ENCODE measurements around the gene AP3B1.
"Not testable (repeated sequence)": the region's sequence is repeated elsewhere in the genome, so short reads cannot be mapped to it uniquely, and the experiment has no call there.

AP3B1 gene

GRCh38 chr5:78056053-78056452 lies 238.4 kb downstream of the AP3B1 start:
- DNase-seq (ENCODE audit: low read depth, low spot score), result no peak
- ChIA-PET CTCF (interaction anchor here (0.6 kb wide), 1 partner anchor 414 kb away, joined by 3 read pairs; no protein-coding TSS in a partner anchor), POLR2A (no interaction called here)
- H3K4me3 ChIP-seq (ENCODE audit: low read depth, low read length), result no peak overlapping the region
- TF ChIP-seq, protein P1, sequence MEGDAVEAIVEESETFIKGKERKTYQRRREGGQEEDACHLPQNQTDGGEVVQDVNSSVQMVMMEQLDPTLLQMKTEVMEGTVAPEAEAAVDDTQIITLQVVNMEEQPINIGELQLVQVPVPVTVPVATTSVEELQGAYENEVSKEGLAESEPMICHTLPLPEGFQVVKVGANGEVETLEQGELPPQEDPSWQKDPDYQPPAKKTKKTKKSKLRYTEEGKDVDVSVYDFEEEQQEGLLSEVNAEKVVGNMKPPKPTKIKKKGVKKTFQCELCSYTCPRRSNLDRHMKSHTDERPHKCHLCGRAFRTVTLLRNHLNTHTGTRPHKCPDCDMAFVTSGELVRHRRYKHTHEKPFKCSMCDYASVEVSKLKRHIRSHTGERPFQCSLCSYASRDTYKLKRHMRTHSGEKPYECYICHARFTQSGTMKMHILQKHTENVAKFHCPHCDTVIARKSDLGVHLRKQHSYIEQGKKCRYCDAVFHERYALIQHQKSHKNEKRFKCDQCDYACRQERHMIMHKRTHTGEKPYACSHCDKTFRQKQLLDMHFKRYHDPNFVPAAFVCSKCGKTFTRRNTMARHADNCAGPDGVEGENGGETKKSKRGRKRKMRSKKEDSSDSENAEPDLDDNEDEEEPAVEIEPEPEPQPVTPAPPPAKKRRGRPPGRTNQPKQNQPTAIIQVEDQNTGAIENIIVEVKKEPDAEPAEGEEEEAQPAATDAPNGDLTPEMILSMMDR (IDR thresholded peaks at IDR 0.05; ENCODE audit: insufficient read depth, low read length, missing control alignments), result no peak

DNA sequence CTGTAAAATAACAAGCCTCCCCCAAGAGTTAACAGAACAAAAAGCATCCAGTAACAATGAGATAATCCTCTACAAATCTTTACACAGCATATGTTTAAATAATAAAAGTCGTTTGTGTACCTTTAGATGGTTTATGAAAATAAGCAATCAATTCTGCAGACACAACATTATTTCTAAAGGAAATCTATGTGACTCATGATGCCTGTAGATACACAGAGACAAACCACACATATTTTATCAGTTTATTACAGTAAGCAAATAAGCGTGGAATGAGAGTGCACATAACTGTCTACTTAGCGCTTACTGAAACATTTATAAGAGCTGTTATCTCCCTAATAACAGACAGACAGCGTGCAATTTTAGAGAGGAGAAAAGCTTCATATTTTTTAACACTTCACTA lies 243.6 kb downstream of the AP3B1 start:
- TF ChIP-seq, protein P1 (IDR thresholded peaks at IDR 0.05; ENCODE audit: insufficient read depth, low read length, missing control alignments), result no peak
- ChIA-PET POLR2A (no interaction called here), CTCF (interaction anchor here (1.5 kb wide), 1 partner anchor 9 kb away, joined by 4 read pairs; no protein-coding TSS in a partner anchor)
- DNase-seq (ENCODE audit: low read depth, low spot score), result no peak
- no peak overlapping the region for H3K4me3 ChIP-seq (ENCODE audit: low read depth, low read length)

- CTCF ChIA-PET, result interaction anchor here (1.2 kb wide), 1 partner anchor 486 kb away, joined by 3 read pairs; no protein-coding TSS in a partner anchor
Observed at GRCh38 chr5:78046823-78047222, 247.7 kb downstream of the AP3B1 start.

DNA sequence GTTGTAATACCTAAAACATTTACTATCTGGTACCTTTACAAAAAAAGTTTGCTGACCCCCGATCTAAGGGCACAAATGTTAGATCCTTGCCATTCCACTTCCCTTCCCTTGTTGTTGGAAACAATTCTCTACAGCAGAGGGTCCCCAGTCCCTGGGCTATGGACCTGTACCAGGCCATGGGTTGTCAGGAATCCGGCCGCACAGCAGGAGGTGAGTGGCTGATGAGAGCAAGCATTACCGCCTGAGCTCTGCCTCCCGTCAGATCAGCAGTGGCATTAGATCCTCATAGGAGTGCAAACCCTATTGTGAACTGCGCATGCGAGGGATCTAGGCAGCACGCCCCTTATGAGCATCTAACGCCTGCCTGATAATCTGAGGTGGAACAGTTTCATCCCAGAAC lies 248.5 kb downstream of the AP3B1 start:
- DNase-seq (ENCODE audit: low read depth, low spot score), result no peak
- TF ChIP-seq, protein P1 (IDR thresholded peaks at IDR 0.05; ENCODE audit: insufficient read depth, low read length, missing control alignments), result no peak
- POLR2A ChIA-PET, result no interaction called here
- CTCF ChIA-PET, result no interaction called here
- no peak overlapping the region for H3K4me3 ChIP-seq (ENCODE audit: low read depth, low read length)

More at GRCh38 chr5:78046823-78047222, 247.7 kb downstream of the AP3B1 start:
- POLR2A ChIA-PET; H3K4me3 ChIP-seq (ENCODE audit: low read depth, low read length); DNase-seq (ENCODE audit: low read depth, low spot score): not testable (repeated sequence)

DNA sequence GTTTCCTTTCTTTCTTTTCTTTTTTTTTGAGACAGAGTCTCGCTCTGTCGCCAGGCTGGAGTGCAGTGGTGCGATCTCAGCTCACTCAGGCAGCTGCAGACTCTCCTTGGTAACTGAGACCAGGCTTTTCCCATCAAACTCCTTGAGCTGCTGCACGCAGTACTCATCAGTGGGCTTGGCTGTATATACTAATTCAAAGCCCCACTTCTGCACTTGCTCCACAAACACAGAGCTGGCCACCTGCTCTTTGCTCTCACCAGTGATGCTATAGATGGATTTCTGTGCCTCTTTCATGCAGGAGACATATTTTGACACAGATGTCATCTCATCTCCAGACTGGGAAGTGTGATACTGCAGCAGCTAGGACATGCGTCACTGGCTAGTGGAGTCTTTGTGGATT lies 252.7 kb downstream of the AP3B1 start:
- ChIA-PET CTCF (interaction anchor here (1.3 kb wide), 2 partner anchors 10 to 482 kb away, joined by 3 to 4 read pairs; no protein-coding TSS in a partner anchor), POLR2A (no interaction called here)
- H3K4me3 ChIP-seq (ENCODE audit: low read depth, low read length), result no peak overlapping the region
- no peak for DNase-seq (ENCODE audit: low read depth, low spot score)
- TF ChIP-seq, protein P1 (IDR thresholded peaks at IDR 0.05; ENCODE audit: insufficient read depth, low read length, missing control alignments), result no peak

DNA sequence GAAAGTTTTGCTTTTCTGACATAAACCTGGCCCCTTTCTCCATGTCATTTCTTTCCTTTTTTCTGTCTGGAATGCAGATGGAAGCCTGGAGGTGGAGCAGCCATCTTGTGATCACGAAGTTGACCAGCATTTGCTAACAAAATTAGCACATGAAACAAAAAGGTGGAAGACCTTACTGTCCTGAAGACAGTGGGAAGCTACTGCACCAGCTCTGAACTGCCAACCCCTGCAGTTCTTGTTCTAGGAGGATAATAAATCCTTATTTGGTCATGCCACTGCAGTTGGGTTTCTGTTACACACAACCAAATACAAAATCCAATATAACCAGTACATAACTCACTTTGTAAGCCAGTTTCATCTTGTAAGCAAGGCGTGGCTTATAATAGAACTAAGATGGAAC lies 269.0 kb downstream of the AP3B1 start:
- POLR2A ChIA-PET, result no interaction called here
- TF ChIP-seq, protein P1 (IDR thresholded peaks at IDR 0.05; ENCODE audit: insufficient read depth, low read length, missing control alignments), result no peak
- no peak overlapping the region for H3K4me3 ChIP-seq (ENCODE audit: low read depth, low read length)
- no peak for DNase-seq (ENCODE audit: low read depth, low spot score)
- CTCF ChIA-PET, result interaction anchor here (0.5 kb wide), 1 partner anchor 16 kb away, joined by 3 read pairs; no protein-coding TSS in a partner anchor

DNA sequence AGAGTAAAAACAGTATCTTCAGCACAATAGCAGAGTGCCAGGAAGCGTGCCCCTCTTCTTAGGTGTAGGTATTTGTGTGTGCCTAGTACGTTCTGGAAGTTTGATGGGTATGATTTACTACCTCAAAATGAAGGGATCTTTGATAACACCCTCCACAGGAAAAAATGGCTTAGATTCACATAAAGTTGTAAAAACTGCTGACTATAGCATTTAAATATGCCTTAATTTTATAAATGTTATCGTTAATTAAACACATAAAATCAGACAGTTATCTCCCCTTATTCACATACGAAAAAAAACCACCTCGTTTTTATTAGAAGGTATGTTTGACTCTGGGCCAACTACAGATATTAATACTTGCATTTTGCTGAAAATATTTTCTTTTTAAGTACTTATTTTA lies 274.8 kb downstream of the AP3B1 start:
- no peak overlapping the region for H3K4me3 ChIP-seq (ENCODE audit: low read depth, low read length)
- TF ChIP-seq, protein P1 (IDR thresholded peaks at IDR 0.05; ENCODE audit: insufficient read depth, low read length, missing control alignments), result no peak
- CTCF ChIA-PET, result no interaction called here
- DNase-seq (ENCODE audit: low read depth, low spot score), result no peak
- POLR2A ChIA-PET, result no interaction called here
